Colonic mucosa (tissue), 4 donors: ENCODE results near the gene PARVA. TPM values are rescaled to one million over a fixed set of nuclear protein-coding genes. Genes with fewer than 3 reads are reported as not detected.

Experiments used
- DNase-seq: peaks from one replicate; pipeline ENCODE4 v3.0.0-alpha.2; 2020
- H3K27ac ChIP-seq: fragments of 200-600 bp; one replicate; pipeline ENCODE4 v1.8.0; 2021
- H3K27me3 ChIP-seq: fragments of 200-600 bp; one replicate; pipeline ENCODE4 v1.8.0; 2021
- H3K36me3 ChIP-seq: fragments of 200-600 bp; one replicate; pipeline ENCODE4 v1.8.0; 2021
- H3K4me1 ChIP-seq: fragments of 200-600 bp; one replicate; pipeline ENCODE4 v1.8.0; 2021; ENCODE audit warnings: mild to moderate bottlenecking
- H3K4me3 ChIP-seq: fragments of 200-600 bp; one replicate; pipeline ENCODE4 v1.8.0; 2021
- H3K9ac ChIP-seq, 2 donors: one replicate each; pipeline ENCODE4 v1.7.0; 2013; ENCODE audit warnings: control low read depth in 2 of 2, low read depth in 2 of 2, low read length in 2 of 2
- H3K9me3 ChIP-seq: fragments of 200-600 bp; one replicate; pipeline ENCODE4 v1.8.0; 2021
- CTCF ChIP-seq: fragments of 200-600 bp; IDR thresholded peaks from one replicate; pipeline ENCODE4 v1.8.0; 2022; ENCODE audit warnings: antibody characterized with exemption, mild to moderate bottlenecking
- intact Hi-C: fragments of 100-400 bp; cut with DNase I; formaldehyde crosslinking; loops from one replicate; pipeline ENCODE4 v1.14.1; 2022
- total RNA-seq, 2 donors: library from RNA; stranded (reverse); fragmentation: NEBNext Ultra II Directional in 1 of 2; extraction: Animal tissue kit (Norgen Biotek cat#: 25700) in 1 of 2; gene quantifications; one replicate each; pipeline ENCODE4 v1.2.1, GENCODE V29; 2021
- donor health status: healthy.
- donor health status: DM: no; HTN: no; CAD: no.
- donor health status: DM: no; HTN: no; CAD: no.

PARVA gene
- total RNA-seq, 2 donors from 2014 or later, result 61.8 to 78.5 TPM

- Histone ChIP-seq H3K9me3 (no peaks in the 10 kb centered on the region), H3K27ac (no peak overlapping the region), H3K27me3 (no peaks in the 10 kb centered on the region), H3K4me3 (no peak overlapping the region), H3K36me3 (no peaks in the 10 kb centered on the region), H3K9ac (no peak overlapping the region), H3K4me1 (no peaks in the 10 kb centered on the region)
- no peak for DNase-seq
- intact Hi-C loops, result no loop called here
- TF ChIP-seq CTCF, result no peak
Observed at GRCh38 chr11:12456651-12457579, 79.5 kb downstream of the PARVA start.

GRCh38 chr11:12458042-12458441, 80.7 kb downstream of the PARVA start:
- no peak overlapping the region for H3K27ac ChIP-seq

GRCh38 chr11:12459374-12459773, 82.0 kb downstream of the PARVA start:
- intact Hi-C loops, result no loop called here
- no peak for DNase-seq
- TF ChIP-seq CTCF, result no peak
- H3K4me3 ChIP-seq, result no peak overlapping the region
- H3K4me1 ChIP-seq, result no peaks in the 10 kb centered on the region
- H3K9me3 ChIP-seq, result no peaks in the 10 kb centered on the region
- H3K9ac ChIP-seq, result no peak overlapping the region
- H3K36me3 ChIP-seq, result no peaks in the 10 kb centered on the region
- H3K27me3 ChIP-seq, result no peaks in the 10 kb centered on the region
- H3K27ac ChIP-seq, result no peak overlapping the region

More at GRCh38 chr11:12458042-12458441, 80.7 kb downstream of the PARVA start:
- Histone ChIP-seq H3K4me3 (no peak overlapping the region), H3K4me1 (no peaks in the 10 kb centered on the region), H3K9me3 (no peaks in the 10 kb centered on the region), H3K27me3 (no peaks in the 10 kb centered on the region), H3K36me3 (no peaks in the 10 kb centered on the region), H3K9ac (no peak overlapping the region)
- no peak for DNase-seq
- TF ChIP-seq CTCF, result no peak
- intact Hi-C loops, result no loop called here

GRCh38 chr11:12459865-12460444, 82.6 kb downstream of the PARVA start:
- TF ChIP-seq CTCF, result no peak
- no peak overlapping the region for H3K9ac ChIP-seq
- H3K9me3 ChIP-seq, result no peaks in the 10 kb centered on the region
- no peaks in the 10 kb centered on the region for H3K4me1 ChIP-seq
- intact Hi-C loops, result no loop called here
- H3K36me3 ChIP-seq, result no peaks in the 10 kb centered on the region
- no peak for DNase-seq
- H3K27me3 ChIP-seq, result no peaks in the 10 kb centered on the region
- H3K4me3 ChIP-seq, result no peak overlapping the region
- H3K27ac ChIP-seq, result no peak overlapping the region

- intact Hi-C loops, result no loop called here
- Histone ChIP-seq H3K27me3 (no peaks in the 10 kb centered on the region), H3K9ac (no peak overlapping the region), H3K36me3 (no peaks in the 10 kb centered on the region), H3K9me3 (no peaks in the 10 kb centered on the region), H3K27ac (no peak overlapping the region), H3K4me3 (no peak overlapping the region), H3K4me1 (no peaks in the 10 kb centered on the region)
- no peak for TF ChIP-seq CTCF
- no peak for DNase-seq
Observed at GRCh38 chr11:12460466-12460865, 83.1 kb downstream of the PARVA start.
